ENCODE measurements around the gene CFAP99.

CFAP99 gene

DNA sequence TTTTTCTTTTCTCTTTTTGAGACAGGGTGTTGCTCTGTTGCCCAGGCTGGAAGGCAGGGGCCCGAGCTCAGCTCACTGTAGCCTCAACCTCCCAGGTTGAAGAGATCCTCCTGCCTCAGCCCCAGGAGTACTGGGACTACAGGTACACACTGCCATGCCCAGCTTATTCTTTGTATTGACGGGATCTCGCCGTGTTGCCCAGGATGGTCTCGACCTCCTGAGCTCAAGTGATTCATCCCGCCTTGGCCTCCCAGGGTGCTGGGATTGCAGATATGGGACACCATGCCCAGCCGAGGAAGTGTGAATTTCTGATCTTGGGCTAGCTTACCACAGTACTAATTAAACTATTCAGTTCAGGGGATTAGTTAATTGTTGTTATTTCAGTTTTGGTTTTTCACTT lies 89.1 kb downstream of the CFAP99 start:
- H3K4me3 Mint-ChIP-seq: no peak overlapping the region
- no peaks in the 10 kb centered on the region for H3K27me3 Mint-ChIP-seq (ENCODE audit: low read depth, poor library complexity)
- no peak overlapping the region for H3K27ac Mint-ChIP-seq
- H3K36me3 Mint-ChIP-seq (ENCODE audit: low read depth): peaks cover 60% of the 10 kb centered on the region
- no peak for DNase-seq
- no peaks in the 10 kb centered on the region for H3K9me3 Mint-ChIP-seq
- TF ChIP-seq, protein P1, sequence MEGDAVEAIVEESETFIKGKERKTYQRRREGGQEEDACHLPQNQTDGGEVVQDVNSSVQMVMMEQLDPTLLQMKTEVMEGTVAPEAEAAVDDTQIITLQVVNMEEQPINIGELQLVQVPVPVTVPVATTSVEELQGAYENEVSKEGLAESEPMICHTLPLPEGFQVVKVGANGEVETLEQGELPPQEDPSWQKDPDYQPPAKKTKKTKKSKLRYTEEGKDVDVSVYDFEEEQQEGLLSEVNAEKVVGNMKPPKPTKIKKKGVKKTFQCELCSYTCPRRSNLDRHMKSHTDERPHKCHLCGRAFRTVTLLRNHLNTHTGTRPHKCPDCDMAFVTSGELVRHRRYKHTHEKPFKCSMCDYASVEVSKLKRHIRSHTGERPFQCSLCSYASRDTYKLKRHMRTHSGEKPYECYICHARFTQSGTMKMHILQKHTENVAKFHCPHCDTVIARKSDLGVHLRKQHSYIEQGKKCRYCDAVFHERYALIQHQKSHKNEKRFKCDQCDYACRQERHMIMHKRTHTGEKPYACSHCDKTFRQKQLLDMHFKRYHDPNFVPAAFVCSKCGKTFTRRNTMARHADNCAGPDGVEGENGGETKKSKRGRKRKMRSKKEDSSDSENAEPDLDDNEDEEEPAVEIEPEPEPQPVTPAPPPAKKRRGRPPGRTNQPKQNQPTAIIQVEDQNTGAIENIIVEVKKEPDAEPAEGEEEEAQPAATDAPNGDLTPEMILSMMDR (IDR thresholded peaks at IDR 0.05): no peak
- no peaks in the 10 kb centered on the region for H3K4me1 Mint-ChIP-seq

DNA sequence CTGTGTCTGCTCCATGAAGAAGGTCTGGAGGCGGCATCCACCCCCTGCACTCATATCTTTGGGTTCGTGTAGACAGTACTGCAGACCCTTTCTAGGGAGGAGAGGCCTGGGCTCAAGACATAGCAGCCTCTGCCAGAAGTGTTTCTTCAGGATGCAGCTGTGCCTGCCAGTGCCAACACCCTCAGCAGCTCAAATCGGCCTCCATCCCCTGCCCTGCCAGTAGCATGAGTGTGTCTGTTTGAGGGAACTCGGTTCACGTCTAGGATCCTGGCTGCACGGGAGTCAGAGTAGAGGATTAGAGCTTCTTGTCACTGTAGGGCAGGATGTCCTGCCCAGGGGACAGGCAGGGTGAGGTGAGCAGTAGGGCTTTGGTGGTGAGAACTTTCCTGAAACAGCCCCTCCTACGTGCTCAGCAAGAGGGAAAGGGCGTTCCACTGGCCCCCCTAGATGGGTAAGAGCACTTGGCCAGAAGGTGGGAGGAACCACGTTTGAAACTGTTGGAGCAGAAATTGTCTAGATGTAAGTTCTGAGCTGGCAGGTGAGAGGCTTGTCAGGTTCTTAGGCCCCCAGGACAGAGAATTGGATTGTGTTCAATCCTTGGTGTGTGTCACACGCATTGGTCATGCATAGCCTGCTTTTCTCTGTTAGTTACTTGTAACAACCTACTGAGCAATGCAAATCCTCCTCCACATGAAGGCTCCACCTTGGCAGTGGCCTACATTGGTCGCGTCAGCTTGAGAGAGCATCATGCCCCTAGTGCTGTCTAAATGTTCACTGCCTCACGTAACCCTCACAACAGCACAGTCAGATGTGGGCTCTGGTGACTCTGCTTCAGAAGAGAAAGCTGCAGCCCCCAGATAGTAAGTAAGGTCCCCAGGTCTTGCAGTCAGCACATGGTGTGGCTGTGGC lies 91.8 kb downstream of the CFAP99 start:
- Mint-ChIP-seq H3K27ac (peak overlapping the region; percentile 29), H3K27me3 (ENCODE audit: low read depth, poor library complexity) (no peaks in the 10 kb centered on the region), H3K9me3 (no peaks in the 10 kb centered on the region), H3K4me3 (no peak overlapping the region), H3K36me3 (ENCODE audit: low read depth) (peaks cover 66% of the 10 kb centered on the region), H3K4me1 (no peaks in the 10 kb centered on the region)
- no peak for DNase-seq
- TF ChIP-seq, protein P1 (IDR thresholded peaks at IDR 0.05): no peak

DNA sequence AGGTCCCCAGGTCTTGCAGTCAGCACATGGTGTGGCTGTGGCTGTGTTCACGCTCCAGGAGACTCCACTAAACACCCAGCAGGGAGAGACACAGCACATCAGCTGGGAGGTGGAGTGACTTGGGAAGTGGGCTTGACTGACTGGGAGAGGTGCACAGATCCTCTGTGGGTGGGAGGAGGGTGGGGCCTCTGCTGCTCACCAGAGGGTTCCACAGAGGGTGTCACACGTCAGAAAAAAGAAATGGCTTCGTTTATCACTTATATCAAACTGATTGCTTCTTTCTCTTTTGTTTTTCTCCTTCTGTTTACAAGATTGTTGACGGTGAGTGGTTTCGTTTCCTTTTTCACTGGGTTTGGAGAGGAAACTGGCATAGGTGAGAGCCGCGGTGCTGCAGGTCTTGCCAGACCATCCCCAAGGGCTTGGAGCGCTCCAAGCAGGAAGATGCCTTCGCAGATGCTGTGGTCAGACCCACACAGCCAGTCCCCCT lies 92.9 kb downstream of the CFAP99 start:
- no peak overlapping the region for H3K4me3 Mint-ChIP-seq
- H3K27me3 Mint-ChIP-seq (ENCODE audit: low read depth, poor library complexity): no peaks in the 10 kb centered on the region
- no peaks in the 10 kb centered on the region for H3K9me3 Mint-ChIP-seq
- H3K27ac Mint-ChIP-seq: no peak overlapping the region
- TF ChIP-seq, protein P1 (IDR thresholded peaks at IDR 0.05): no peak
- DNase-seq: no peak
- peaks cover 71% of the 10 kb centered on the region for H3K36me3 Mint-ChIP-seq (ENCODE audit: low read depth)
- H3K4me1 Mint-ChIP-seq: no peaks in the 10 kb centered on the region
